Vagina (tissue), 2 donors: ENCODE results near the gene GNAT1. TPM values are rescaled to one million over a fixed set of nuclear protein-coding genes. Genes with fewer than 3 reads are reported as not detected.

Source experiments
- DNase-seq, 2 donors: peaks; one replicate each; pipeline ENCODE4 v3.0.0-alpha.2; 2017; ENCODE audit errors: extremely low spot score in 2 of 2
- H3K27ac ChIP-seq: fragments of 200-600 bp; sonication (generic); one replicate; pipeline ENCODE4 v1.5.1; 2019
- H3K27me3 ChIP-seq: fragments of 200-600 bp; sonication (generic); one replicate; pipeline ENCODE4 v1.5.1; 2019
- H3K36me3 ChIP-seq, 2 donors: fragments of 200-600 bp; sonication (generic); one replicate each; pipeline ENCODE4 v1.5.1; 2017 to 2019
- H3K4me1 ChIP-seq: fragments of 200-600 bp; sonication (generic); one replicate; pipeline ENCODE4 v1.5.1; 2019
- H3K4me3 ChIP-seq, 2 donors: fragments of 200-600 bp; sonication (generic); 1 replicate in 1 of 2; 2 replicates in 1 of 2; pipeline ENCODE4 v1.5.1; 2016 to 2019
- H3K9me3 ChIP-seq: fragments of 200-600 bp; sonication (generic); one replicate; pipeline ENCODE4 v1.5.1; 2019
- CTCF ChIP-seq, 3 experiments: fragments of 450-650 bp in 2 of 3; fragments of 200-600 bp in 1 of 3; sonication (generic) in 1 of 3; IDR thresholded peaks; one replicate each; pipeline ENCODE4 v1.5.1; 2017 to 2019; ENCODE audit warnings: antibody characterized with exemption in 3 of 3, mild to moderate bottlenecking in 2 of 3, moderate library complexity in 2 of 3
- POLR2A ChIP-seq, 2 donors: fragments of 450-650 bp; IDR thresholded peaks; one replicate each; pipeline ENCODE4 v1.6.1; 2017; ENCODE audit warnings: antibody characterized with exemption in 2 of 2, mild to moderate bottlenecking in 2 of 2, moderate library complexity in 2 of 2
- POLR2AphosphoS5 ChIP-seq, 2 donors: sonication (generic); formaldehyde crosslinking; IDR thresholded peaks; one replicate each; pipeline ENCODE4 v1.9.0; 2017; ENCODE audit warnings: antibody characterized with exemption in 2 of 2, mild to moderate bottlenecking in 2 of 2, low read depth in 1 of 2; ENCODE audit not compliant: insufficient read depth in 1 of 2
- intact Hi-C: fragments of 100-400 bp; cut with DNase I; formaldehyde crosslinking; loops from one replicate; pipeline ENCODE4 v1.15.1; 2023
- total RNA-seq: library from RNA; depleted of rRNA; stranded (reverse); fragments of >200 nt; gene quantifications from one replicate; pipeline ENCODE4 v1.2.3, GENCODE V29; 2016

Gene GNAT1
- total RNA-seq, 1 donor from 2014 or later, result not detected

- no peak overlapping the region for H3K4me3 ChIP-seq
- intact Hi-C loops, result no loop called here
- H3K27me3 ChIP-seq, result peaks cover 9% of the 10 kb centered on the region
- no peak for TF ChIP-seq POLR2AphosphoS5 (IDR thresholded peaks at IDR 0.05; ENCODE audit: insufficient read depth in 1 of 2, low read depth in 1 of 2)
- no peak overlapping the region for H3K27ac ChIP-seq
- H3K4me1 ChIP-seq, result peaks cover 17% of the 10 kb centered on the region
- no peaks in the 10 kb centered on the region for H3K36me3 ChIP-seq
- H3K9me3 ChIP-seq, result no peaks in the 10 kb centered on the region
- no peak for DNase-seq
Observed at GRCh38 chr3:50201573-50202315, 10.3 kb downstream of the GNAT1 start.

- Histone ChIP-seq H3K4me3 (no peak overlapping the region), H3K4me1 (peaks cover 17% of the 10 kb centered on the region), H3K27ac (no peak overlapping the region), H3K27me3 (peaks cover 9% of the 10 kb centered on the region), H3K9me3 (no peaks in the 10 kb centered on the region), H3K36me3 (no peaks in the 10 kb centered on the region)
- no peak for TF ChIP-seq CTCF (IDR thresholded peaks at IDR 0.05)
- TF ChIP-seq POLR2AphosphoS5 (IDR thresholded peaks at IDR 0.05; ENCODE audit: insufficient read depth in 1 of 2, low read depth in 1 of 2), result no peak
- no peak for TF ChIP-seq POLR2A (IDR thresholded peaks at IDR 0.05)
- intact Hi-C loops, result no loop called here
- DNase-seq, result no peak
Observed at GRCh38 chr3:50202353-50203112, 11.1 kb downstream of the GNAT1 start.

GRCh38 chr3:50203113-50203808 is 11.9 kb downstream of the GNAT1 start:
- DNase-seq, result no peak
- Histone ChIP-seq H3K36me3 (no peaks in the 10 kb centered on the region), H3K27me3 (peaks cover 9% of the 10 kb centered on the region), H3K4me3 (no peak overlapping the region), H3K27ac (no peak overlapping the region), H3K9me3 (no peaks in the 10 kb centered on the region), H3K4me1 (peaks cover 17% of the 10 kb centered on the region)
- TF ChIP-seq POLR2A (IDR thresholded peaks at IDR 0.05), result no peak
- TF ChIP-seq POLR2AphosphoS5 (IDR thresholded peaks at IDR 0.05; ENCODE audit: insufficient read depth in 1 of 2, low read depth in 1 of 2), result no peak
- TF ChIP-seq CTCF (IDR thresholded peaks at IDR 0.05), result no peak
- intact Hi-C loops, result no loop called here

- DNase-seq, result no peak
- Histone ChIP-seq H3K27me3 (peaks cover 9% of the 10 kb centered on the region), H3K4me1 (peaks cover 17% of the 10 kb centered on the region), H3K36me3 (no peaks in the 10 kb centered on the region), H3K9me3 (no peaks in the 10 kb centered on the region), H3K27ac (no peak overlapping the region), H3K4me3 (peak overlapping the region in 1 of 2 donors; percentile 40)
- TF ChIP-seq CTCF (IDR thresholded peaks at IDR 0.05), result no peak
- no peak for TF ChIP-seq POLR2A (IDR thresholded peaks at IDR 0.05)
- no peak for TF ChIP-seq POLR2AphosphoS5 (IDR thresholded peaks at IDR 0.05; ENCODE audit: insufficient read depth in 1 of 2, low read depth in 1 of 2)
- intact Hi-C loops, result no loop called here
Observed at GRCh38 chr3:50203809-50204803, 12.7 kb downstream of the GNAT1 start.
